Activated effector memory CD4-positive, alpha-beta T cell treated with anti-CD3 and anti-CD28 coated beads, Interleukin-2, amount 50 U/mL, for 16 hours (primary cell): ENCODE data around the gene CFAP77.
A peak's percentile ranks its signal among the peaks of the same experiment; 100 is the strongest.

Experiments
- DNase-seq: peaks from one replicate; pipeline ENCODE4 v3.0.0-alpha.2; 2020

Gene CFAP77

GRCh38 chr9:132497731-132498130 is 87.7 kb downstream of the CFAP77 start:
- DNase-seq: no peak

GRCh38 chr9:132498531-132499210 is 88.7 kb downstream of the CFAP77 start:
- DNase-seq: no peak

DNA sequence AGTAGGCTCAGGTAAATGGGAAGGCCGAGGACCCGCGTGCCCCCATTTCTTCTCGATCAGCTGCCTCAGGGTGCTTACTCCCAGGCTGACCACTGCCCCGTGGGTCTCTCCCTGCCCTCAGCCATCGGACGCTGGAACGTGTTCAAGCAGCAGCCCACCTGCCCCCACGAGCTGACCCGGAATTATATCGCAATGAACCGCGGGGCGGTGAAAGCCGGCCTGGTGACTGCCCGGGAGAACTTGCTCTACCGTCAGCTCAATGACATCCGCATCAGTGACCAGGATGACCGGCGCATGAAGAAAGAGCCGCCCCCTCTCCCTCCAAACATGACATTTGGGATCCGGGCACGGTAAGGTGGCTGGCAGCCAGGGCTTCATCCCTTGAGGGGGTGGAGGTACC is 89.2 kb downstream of the CFAP77 start:
- no peak for DNase-seq

GRCh38 chr9:132500193-132500592 is 90.2 kb downstream of the CFAP77 start:
- no peak for DNase-seq

DNA sequence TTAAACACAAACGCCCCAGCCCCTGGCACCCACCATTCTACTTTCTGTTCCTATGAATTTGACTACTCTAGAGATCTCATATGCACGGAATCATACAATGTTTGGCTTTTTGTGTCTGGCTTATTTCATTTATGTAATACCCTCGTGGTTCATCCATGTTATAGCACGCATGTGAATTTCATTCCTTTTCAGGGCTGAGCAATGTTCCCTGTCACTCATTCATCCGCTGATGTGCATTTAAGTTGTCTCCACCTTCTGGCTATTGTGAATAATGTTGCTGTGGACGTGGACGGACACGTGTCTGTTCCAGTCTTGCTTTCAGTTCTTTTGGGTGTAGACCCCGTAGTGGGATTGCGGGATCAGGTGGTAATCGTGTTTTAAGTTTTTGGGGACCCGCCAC is 92.5 kb downstream of the CFAP77 start:
- no peak for DNase-seq

DNA sequence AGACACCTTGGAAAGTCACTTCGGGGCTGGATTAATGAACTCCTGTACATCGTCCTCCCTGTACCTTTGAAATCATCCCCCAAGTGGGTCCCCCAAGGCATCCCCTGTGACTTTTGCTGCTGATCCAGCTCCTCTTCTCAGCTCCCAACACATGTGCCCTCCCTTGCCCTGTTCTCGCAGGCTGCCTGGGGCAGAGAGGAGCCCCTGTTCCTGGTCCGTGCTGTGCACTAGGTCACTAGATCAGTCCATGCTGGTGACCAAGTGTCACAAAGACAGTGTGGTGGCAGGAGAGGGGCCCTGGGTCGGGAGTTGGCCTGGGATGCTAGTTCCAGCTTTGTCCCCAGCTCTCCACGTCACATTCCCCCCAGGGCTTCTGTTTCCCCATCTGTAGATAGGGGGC is 93.1 kb downstream of the CFAP77 start:
- no peak for DNase-seq

- no peak for DNase-seq
Observed at GRCh38 chr9:132504488-132504887, 94.5 kb downstream of the CFAP77 start.

- DNase-seq: no peak
Observed at GRCh38 chr9:132505991-132506655, 96.1 kb downstream of the CFAP77 start.

DNA sequence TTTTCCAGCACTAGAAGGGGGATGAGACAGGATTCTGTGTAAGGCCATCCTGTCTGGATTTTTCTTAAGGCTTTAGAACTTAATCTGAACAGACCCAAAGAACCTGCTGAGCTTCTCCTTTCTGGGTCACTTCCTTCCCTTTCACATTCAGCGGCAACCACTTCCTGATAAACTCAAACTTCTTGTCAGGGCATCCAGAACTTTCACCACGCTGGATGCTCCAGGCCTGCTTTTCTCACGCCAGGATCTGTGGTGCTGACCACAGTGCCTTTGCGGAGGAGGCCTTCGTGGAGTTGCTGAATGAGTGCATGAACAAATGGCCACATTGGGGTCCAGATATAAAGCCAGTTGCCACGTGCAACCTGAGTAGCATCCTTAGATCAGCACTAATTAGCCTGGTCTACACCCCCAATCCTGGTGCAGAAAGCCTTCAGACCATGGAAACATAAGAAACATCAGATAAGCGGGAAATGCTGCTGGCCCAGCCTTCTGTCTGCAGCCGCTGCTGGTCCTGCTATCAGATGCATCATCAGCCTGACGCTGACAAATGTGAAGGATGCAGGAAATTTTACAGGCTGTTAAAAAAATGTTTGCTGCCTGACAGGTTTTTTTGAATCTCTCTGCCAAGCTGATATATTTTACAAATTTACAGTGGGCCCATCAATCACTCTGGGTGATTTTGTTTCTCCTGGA is 97.1 kb downstream of the CFAP77 start:
- no peak for DNase-seq

DNA sequence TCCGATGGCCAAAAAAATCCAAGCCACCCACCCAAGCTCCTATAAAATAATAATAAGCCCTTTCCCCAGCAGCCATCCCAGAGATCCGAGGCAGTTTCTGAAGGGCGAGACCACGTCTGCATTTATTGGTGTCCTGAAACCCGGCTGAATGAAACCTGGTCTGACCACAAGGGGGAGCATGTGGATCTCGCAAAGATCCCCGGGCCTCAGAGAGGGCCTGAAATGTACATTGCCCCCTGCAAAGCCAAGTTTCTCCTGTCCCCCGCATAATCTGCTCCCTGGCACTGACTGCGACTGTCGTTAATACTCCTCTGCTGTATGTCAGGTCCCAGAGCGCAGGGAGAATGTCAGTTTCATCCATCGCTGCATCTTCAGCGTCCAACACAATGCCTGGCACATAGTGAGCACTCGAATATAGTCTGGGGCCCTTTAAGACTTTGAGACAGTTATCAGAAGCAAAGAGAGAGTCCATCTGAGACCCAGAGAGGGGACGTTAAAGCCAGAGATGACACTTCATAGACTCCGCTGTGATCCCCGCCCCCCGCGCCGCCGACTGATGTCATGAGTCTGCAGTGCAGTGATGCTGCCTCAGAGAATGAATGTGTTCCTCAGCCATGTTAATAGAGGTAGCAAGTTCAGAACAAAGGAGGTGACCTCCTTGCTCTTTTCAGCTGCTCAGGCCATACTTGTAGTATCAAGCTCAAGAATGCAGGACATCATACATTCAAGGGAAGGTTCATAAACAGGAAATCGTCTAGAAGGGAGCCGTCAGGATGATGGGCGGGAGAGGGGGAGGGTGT is 97.9 kb downstream of the CFAP77 start:
- peak; percentile 86 for DNase-seq

DNA sequence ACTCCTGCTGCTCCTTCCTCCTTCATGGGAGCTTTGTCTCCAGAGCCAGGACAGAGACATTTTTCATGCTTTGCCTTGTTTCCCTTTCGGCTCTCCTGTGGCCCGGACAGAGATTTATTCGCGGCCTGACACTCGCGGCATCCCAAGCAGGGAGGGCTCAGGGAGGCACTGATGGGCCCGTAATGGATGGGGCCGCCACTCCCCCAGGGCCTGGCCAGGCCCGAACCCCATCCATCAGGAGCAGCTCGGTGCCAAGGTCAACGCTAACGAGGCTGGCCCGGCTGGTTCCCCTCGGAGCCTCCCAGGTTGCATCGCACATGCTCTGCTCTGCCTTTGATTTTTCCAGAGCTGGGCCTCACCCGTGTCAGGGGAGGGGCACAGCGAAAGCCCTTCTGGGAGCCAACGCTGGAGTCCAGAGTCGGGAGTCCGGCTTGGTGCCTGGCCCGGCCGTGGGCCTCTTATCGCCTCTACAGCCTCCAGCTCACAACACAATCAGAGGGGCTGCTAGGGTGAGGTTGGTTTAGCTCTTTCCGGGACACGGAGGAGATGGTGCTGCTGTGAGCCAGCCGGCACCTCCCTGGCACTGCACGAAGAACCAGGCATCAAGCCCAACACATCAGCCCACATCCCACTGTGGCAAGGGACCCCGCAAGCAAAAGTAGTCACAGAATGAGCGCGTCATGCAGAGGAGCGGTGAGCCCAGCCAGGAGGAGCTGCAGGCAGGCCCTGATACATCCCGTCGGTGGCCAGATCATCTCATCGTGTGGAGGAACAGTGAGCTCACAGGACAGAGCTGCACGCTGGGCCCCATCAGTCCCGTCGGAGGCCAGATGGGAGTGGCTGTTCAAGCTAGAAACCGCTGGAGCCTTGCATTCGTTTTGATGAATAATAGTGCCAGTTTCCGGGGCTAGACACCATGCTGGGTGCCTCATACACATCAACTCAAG is 100.2 kb downstream of the CFAP77 start:
- no peak for DNase-seq

DNA sequence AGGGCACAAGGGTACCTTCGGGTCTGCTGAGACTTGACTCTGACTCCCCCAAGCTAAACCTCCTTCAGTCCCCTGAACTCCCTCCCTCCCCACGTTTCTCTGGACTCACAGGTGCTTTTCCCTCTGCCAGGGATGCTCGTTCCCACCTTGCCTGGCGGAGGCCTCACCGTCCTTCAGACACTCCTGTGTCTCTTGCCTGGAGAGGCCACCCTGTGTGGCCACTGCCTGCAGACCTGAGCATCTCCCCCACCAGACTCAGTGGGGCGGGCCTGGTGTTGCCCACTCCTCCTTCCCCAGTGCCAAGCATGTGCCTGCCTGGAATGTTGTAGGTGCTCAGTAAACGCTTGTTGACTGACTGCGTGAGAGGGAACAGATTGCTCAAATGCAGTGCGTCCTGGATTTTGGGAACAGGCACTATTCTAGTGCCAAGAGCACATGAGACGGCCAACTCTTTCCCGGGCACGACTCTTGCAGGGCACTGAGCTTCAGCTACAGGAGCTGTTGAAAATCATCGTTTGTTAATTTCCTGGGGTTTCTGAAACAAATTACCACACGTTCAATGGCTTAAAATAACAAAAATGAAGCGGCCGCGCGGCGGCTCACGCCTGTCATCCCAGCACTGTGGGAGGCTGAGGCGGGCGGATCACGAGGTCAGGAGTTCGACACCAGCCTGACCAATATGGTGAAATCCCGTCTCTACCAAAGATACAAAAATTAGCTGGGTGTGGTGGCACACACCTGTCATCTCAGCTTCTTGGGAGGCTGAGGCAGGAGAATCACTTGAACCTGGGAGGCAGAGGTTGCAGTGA is 101.4 kb downstream of the CFAP77 start:
- DNase-seq: no peak

DNA sequence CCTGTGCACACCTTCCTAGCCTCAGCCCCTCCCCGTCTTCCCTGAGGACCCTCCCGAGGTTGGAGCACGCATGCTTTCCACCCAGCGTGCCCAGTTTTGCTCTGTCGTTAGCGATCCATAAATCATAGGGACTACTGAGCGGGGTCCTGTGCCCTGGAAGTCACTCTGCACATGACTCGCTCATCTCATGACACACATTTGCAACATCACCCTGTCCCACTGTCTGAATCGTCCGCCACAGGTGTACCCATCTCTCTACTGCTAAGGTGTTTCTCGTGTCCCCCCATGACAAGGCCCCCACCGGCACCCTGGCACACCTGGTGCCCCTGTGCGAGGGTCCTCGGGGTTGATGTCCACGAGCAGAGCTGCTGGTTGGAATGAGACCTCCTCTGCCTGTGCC is 103.4 kb downstream of the CFAP77 start:
- no peak for DNase-seq

- DNase-seq: no peak
Observed at GRCh38 chr9:132514011-132514744, 104.2 kb downstream of the CFAP77 start.

GRCh38 chr9:132514821-132515220 is 104.8 kb downstream of the CFAP77 start:
- no peak for DNase-seq

DNA sequence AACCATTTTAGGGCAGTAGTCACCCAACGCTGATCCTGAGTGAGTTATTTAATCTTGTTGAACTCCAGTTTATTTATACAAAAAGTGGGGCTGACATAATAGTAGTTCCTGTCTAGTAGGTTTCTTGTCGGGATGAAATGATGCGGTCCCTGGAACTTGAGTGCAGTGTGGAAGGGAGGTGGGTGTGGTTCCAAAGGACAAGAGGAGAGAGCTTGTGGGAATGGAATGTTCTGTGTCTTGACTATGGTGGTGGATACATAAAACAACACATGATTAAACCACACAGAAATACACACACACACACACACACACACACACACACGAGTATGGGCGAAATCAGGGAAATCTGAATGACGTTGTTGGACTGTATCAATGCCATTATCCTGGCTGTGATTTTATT is 106.3 kb downstream of the CFAP77 start:
- no peak for DNase-seq

DNA sequence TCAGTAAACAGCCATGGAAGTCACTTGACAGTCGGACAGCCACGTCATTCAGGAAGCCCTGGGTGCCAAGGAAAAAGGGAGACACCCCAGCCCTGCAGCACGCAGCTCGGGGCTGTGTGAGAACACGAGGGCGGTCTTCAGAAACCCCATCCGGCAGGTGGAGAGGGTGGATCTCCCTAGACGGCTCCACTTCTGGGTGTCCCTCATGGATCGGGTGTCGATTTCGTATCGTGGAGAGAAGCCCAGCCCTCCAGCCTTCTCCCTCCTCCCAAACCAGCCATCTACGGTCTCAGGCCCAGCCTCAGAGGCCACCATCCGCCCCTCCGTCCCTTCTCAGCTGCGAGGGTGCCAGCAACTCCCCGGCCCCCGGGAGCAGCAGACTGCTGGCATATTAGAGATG is 106.9 kb downstream of the CFAP77 start:
- no peak for DNase-seq

DNA sequence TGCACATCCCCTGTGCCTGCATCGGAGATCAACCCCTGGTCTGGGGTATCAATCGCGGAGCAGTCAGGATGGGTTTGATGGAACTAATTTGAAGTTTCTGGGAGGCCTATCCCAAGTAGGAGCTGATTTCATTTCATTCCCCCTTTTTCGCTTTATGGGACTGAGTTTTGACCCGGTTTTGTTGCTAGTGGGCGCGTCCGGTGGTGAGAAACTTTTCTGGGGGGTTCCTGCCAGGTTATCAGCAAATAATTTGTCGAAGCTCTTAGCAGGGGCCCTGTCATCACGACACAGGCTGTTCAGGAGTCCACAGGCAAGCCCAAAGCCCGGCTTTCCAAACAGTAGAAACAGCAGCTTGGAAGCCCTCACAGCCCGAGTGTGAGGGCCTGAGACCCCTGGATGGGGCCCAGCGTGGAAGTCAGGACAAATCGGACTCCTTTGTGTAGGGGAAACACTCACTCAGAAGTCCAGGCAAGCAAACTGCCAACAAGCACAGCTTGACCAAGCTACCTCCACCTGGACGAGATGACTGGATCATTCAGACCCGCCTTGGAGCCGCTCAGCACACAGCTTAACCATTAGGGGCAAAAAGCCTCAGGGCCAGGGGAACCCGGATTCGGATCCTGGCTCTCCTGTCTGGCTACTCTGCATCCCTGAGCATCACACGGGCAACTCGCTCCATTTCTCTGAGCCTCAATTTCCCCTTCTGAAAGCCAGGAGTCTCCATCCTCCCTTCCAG is 108.0 kb downstream of the CFAP77 start:
- no peak for DNase-seq

- no peak for DNase-seq
Observed at GRCh38 chr9:132518626-132519025, 108.6 kb downstream of the CFAP77 start.

GRCh38 chr9:132519033-132519432 is 109.0 kb downstream of the CFAP77 start:
- DNase-seq: no peak
